CD14-positive monocyte (primary cell): ENCODE results near the gene PPFIA1. TPM values are rescaled to one million over a fixed set of nuclear protein-coding genes. Genes with fewer than 3 reads are reported as not detected.

Experiments
- DNase-seq, 3 donors: peaks; one replicate each; pipeline ENCODE4 v3.0.0-alpha.2; 2011 to 2022
- H2AFZ ChIP-seq: 2 replicates; pipeline ENCODE4 v1.6.0; 2012; ENCODE audit warnings: mild to moderate bottlenecking, low read depth, low read length, inconsistent platforms; ENCODE audit not compliant: insufficient read depth, poor library complexity, severe bottlenecking
- H3K27ac ChIP-seq, 2 donors: 1 replicate in 1 of 2; 2 replicates in 1 of 2; pipeline ENCODE4 v1.5.1; 2012 to 2013; ENCODE audit warnings: low read length in 2 of 2, control low read depth in 1 of 2, inconsistent platforms in 1 of 2, low read depth in 1 of 2, mild to moderate bottlenecking in 1 of 2
- H3K27me3 ChIP-seq, 2 donors: one replicate each; pipeline versions ENCODE4 v1.6.0 to v1.6.1; 2011 to 2013; ENCODE audit warnings: low read length in 2 of 2; ENCODE audit not compliant: control insufficient read depth in 2 of 2, insufficient read depth in 2 of 2
- H3K36me3 ChIP-seq, 2 donors: replicated peaks in 1 of 2; 1 replicate in 1 of 2; 2 replicates in 1 of 2; pipeline versions ENCODE4 v1.5.1 to v1.6.1; 2012 to 2013; ENCODE audit warnings: low read length in 2 of 2, control low read depth in 1 of 2, inconsistent platforms in 1 of 2, mild to moderate bottlenecking in 1 of 2; ENCODE audit not compliant: insufficient read depth in 2 of 2, control insufficient read depth in 1 of 2
- H3K4me1 ChIP-seq, 2 donors: 1 replicate in 1 of 2; 2 replicates in 1 of 2; pipeline versions ENCODE4 v1.5.1 to v1.6.1; 2012 to 2013; ENCODE audit warnings: low read length in 2 of 2, control low read depth in 1 of 2, inconsistent platforms in 1 of 2, mild to moderate bottlenecking in 1 of 2, moderate library complexity in 1 of 2; ENCODE audit not compliant: insufficient read depth in 2 of 2, control insufficient read depth in 1 of 2
- H3K4me2 ChIP-seq: replicated peaks from 2 replicates; pipeline ENCODE3; 2012; ENCODE audit warnings: low read length, moderate library complexity, mild to moderate bottlenecking; ENCODE audit not compliant: poor library complexity, severe bottlenecking; ENCODE audit errors: extremely low read depth
- H3K4me3 ChIP-seq, 3 experiments: fragments of 200-600 bp in 1 of 3; sonication (generic) in 1 of 3; replicated peaks in 1 of 3; 1 replicate in 2 of 3; 2 replicates in 1 of 3; pipeline ENCODE4 v1.5.1; 2011 to 2013; ENCODE audit warnings: low read length in 3 of 3, mild to moderate bottlenecking in 3 of 3, control low read depth in 2 of 3, low read depth in 2 of 3, inconsistent platforms in 1 of 3, moderate library complexity in 1 of 3
- H3K79me2 ChIP-seq: 2 replicates; pipeline ENCODE4 v1.6.0; 2012; ENCODE audit warnings: mild to moderate bottlenecking, control low read depth, inconsistent platforms, low read length, moderate library complexity; ENCODE audit not compliant: insufficient read depth
- H3K9ac ChIP-seq: 2 replicates; pipeline ENCODE4 v1.6.0; 2017; ENCODE audit warnings: low read length, mild to moderate bottlenecking; ENCODE audit not compliant: insufficient read depth, poor library complexity, severe bottlenecking
- H3K9me3 ChIP-seq, 2 donors: replicated peaks in 1 of 2; 1 replicate in 1 of 2; 2 replicates in 1 of 2; pipeline versions ENCODE4 v1.5.1 to v1.6.1; 2012 to 2013; ENCODE audit warnings: low read length in 2 of 2, control low read depth in 1 of 2; ENCODE audit not compliant: control insufficient read depth in 1 of 2, insufficient read depth in 1 of 2
- H4K20me1 ChIP-seq: 2 replicates; pipeline ENCODE4 v1.6.0; 2012; ENCODE audit warnings: mild to moderate bottlenecking, low read length, control low read depth, moderate library complexity; ENCODE audit not compliant: insufficient read depth
- H3K27ac Mint-ChIP-seq, 7 donors: one replicate each; pipeline ENCODE4 v1.8.0; 2020; ENCODE audit warnings: mild to moderate bottlenecking in 7 of 7, mixed read lengths in 7 of 7, moderate library complexity in 6 of 7, inconsistent platforms in 2 of 7
- H3K27me3 Mint-ChIP-seq, 3 donors: one replicate each; pipeline ENCODE4 v1.8.0; 2021 to 2022; ENCODE audit warnings: low read depth in 3 of 3, mild to moderate bottlenecking in 3 of 3, mixed read lengths in 3 of 3, moderate library complexity in 3 of 3, inconsistent platforms in 1 of 3
- H3K36me3 Mint-ChIP-seq, 2 donors: one replicate each; pipeline ENCODE4 v1.8.0; 2020; ENCODE audit warnings: mixed read lengths in 2 of 2, inconsistent platforms in 1 of 2, mild to moderate bottlenecking in 1 of 2
- H3K4me1 Mint-ChIP-seq: one replicate; pipeline ENCODE4 v1.8.0; 2020; ENCODE audit warnings: mild to moderate bottlenecking, mixed read lengths
- H3K4me3 Mint-ChIP-seq, 2 donors: one replicate each; pipeline ENCODE4 v1.8.0; 2020; ENCODE audit warnings: mild to moderate bottlenecking in 2 of 2, mixed read lengths in 2 of 2, moderate library complexity in 1 of 2
- H3K9me3 Mint-ChIP-seq, 7 donors: one replicate each; pipeline ENCODE4 v1.8.0; 2020 to 2022; ENCODE audit warnings: mixed read lengths in 7 of 7, mild to moderate bottlenecking in 6 of 7, moderate library complexity in 6 of 7, inconsistent platforms in 2 of 7
- WGBS: methylation state at CpG from one replicate; pipeline ENCODE4 v1.1.5; 2013; ENCODE audit warnings: missing lambda C conversion rate; ENCODE audit not compliant: insufficient coverage; 5-methylcytosine and 5-hydroxymethylcytosine counted together
- intact Hi-C, 2 donors: fragments of 100-400 bp; cut with micrococcal nuclease; formaldehyde crosslinking; loops; one replicate each; pipeline versions ENCODE4 v1.15.0 to v1.15.1; 2023
- polyA plus RNA-seq, 3 donors: library from polyadenylated mRNA; depleted of rRNA in 1 of 3; unstranded in 2 of 3; stranded (reverse) in 1 of 3; fragments of 300-500 nt in 2 of 3; fragments of >200 nt in 1 of 3; fragmentation: Illumina TruSeq in 2 of 3; gene quantifications; 1 replicate in 2 of 3; 2 replicates in 1 of 3; pipeline ENCODE4 v1.2.3, GENCODE V29; 2012 to 2021
- TF ChIP-seq, protein P1 (sequence below): fragments of 200-600 bp; IDR thresholded peaks from one replicate; pipeline ENCODE4 v1.8.0; 2022; ENCODE audit warnings: antibody characterized with exemption, mild to moderate bottlenecking

The PPFIA1 gene
- polyA plus RNA-seq, 3 donors = 7.5 to 65.7 (median 15.5) TPM

DNA sequence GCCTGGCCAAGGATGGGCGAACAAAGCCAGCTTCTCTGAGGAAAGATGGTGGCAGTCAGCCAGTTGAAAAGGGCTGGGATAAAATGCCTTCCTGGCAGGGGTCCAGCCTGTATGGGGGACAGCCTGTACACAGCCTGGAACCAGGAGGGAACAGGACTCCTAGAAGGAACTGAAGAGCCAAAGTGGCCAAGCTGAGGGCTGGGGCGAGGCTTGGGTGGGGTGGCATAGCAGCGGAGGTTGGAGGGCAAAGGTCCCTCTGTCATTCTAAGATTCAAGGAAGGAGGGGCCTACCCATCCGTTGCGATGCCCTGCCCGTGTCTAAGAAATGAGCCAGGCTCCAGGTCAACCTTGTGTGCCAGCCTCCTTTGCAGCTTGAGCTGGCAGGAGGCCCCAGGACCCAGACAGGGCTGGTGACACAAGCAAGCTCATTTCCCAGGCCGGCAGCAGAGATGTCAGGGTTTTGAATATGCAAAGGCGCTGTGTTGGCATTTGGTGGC is 44.8 kb upstream of the PPFIA1 start:
- Mint-ChIP-seq H3K27ac (no peak overlapping the region), H3K4me3 (no peak overlapping the region), H3K36me3 (no peaks in the 10 kb centered on the region), H3K9me3 (peaks cover 0 to 3% (median 0%) of the 10 kb centered on the region in 7 donors), H3K4me1 (peaks cover 9% of the 10 kb centered on the region), H3K27me3 (peaks cover 18 to 39% (median 26%) of the 10 kb centered on the region in 3 donors)
- H3K4me2 ChIP-seq = no peak overlapping the region
- no peaks in the 10 kb centered on the region for H4K20me1 ChIP-seq
- H3K79me2 ChIP-seq = no peaks in the 10 kb centered on the region
- TF ChIP-seq, protein P1, sequence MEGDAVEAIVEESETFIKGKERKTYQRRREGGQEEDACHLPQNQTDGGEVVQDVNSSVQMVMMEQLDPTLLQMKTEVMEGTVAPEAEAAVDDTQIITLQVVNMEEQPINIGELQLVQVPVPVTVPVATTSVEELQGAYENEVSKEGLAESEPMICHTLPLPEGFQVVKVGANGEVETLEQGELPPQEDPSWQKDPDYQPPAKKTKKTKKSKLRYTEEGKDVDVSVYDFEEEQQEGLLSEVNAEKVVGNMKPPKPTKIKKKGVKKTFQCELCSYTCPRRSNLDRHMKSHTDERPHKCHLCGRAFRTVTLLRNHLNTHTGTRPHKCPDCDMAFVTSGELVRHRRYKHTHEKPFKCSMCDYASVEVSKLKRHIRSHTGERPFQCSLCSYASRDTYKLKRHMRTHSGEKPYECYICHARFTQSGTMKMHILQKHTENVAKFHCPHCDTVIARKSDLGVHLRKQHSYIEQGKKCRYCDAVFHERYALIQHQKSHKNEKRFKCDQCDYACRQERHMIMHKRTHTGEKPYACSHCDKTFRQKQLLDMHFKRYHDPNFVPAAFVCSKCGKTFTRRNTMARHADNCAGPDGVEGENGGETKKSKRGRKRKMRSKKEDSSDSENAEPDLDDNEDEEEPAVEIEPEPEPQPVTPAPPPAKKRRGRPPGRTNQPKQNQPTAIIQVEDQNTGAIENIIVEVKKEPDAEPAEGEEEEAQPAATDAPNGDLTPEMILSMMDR = no peak
- H3K36me3 ChIP-seq = no peaks in the 10 kb centered on the region
- intact Hi-C loops = no loop called here
- no peaks in the 10 kb centered on the region for H3K27me3 ChIP-seq
- no peak overlapping the region for H3K9ac ChIP-seq
- H3K4me3 ChIP-seq = no peak overlapping the region
- WGBS = 84% methylated on average over 8 of the region's 8 CpGs
- H3K4me1 ChIP-seq = peaks cover 2 to 4% of the 10 kb centered on the region in 2 donors
- no peak overlapping the region for H2AFZ ChIP-seq
- no peaks in the 10 kb centered on the region for H3K9me3 ChIP-seq
- no peak for DNase-seq
- no peak overlapping the region for H3K27ac ChIP-seq

DNA sequence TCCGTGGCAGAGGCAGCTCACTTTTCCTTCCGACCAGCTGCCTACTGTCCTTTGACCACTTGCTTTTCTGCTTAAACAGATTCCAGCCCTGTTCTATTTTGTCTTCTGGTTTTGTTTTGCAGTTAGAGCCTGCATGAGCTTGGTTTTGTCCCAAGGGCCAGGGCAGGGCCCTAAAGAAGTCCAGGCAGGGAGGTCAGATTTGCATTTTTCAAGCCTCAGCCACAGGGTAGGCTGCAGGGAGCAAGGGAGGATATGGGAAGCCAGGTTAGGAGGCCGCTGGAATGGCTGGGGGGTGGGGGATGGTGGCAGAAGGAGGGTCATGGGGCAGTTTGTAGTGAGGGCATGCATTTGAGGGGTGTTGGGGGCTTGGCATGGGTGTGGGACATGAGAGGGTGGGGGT is 44.3 kb upstream of the PPFIA1 start:
- H3K36me3 Mint-ChIP-seq = no peaks in the 10 kb centered on the region
- no peak overlapping the region for H3K27ac Mint-ChIP-seq
- H3K36me3 ChIP-seq = no peaks in the 10 kb centered on the region
- H3K79me2 ChIP-seq = no peaks in the 10 kb centered on the region
- no peak overlapping the region for H3K9ac ChIP-seq
- no peak overlapping the region for H3K4me3 ChIP-seq
- TF ChIP-seq, protein P1 = no peak
- H3K4me2 ChIP-seq = no peak overlapping the region
- WGBS = 90% methylated on average over 3 of the region's 3 CpGs
- intact Hi-C loops = no loop called here
- peaks cover 0 to 3% (median 0%) of the 10 kb centered on the region in 7 donors for H3K9me3 Mint-ChIP-seq
- H3K27me3 Mint-ChIP-seq = peaks cover 16 to 38% (median 26%) of the 10 kb centered on the region in 3 donors
- no peak overlapping the region for H3K4me3 Mint-ChIP-seq
- H3K9me3 ChIP-seq = no peaks in the 10 kb centered on the region
- H3K27me3 ChIP-seq = no peaks in the 10 kb centered on the region
- no peaks in the 10 kb centered on the region for H4K20me1 ChIP-seq
- peaks cover 9% of the 10 kb centered on the region for H3K4me1 Mint-ChIP-seq
- H2AFZ ChIP-seq = no peak overlapping the region
- peaks cover 2 to 4% of the 10 kb centered on the region in 2 donors for H3K4me1 ChIP-seq
- DNase-seq = no peak
- no peak overlapping the region for H3K27ac ChIP-seq
